CD14-positive monocyte (primary cell): ENCODE data around the gene ARRDC1. TPM values are rescaled to one million over a fixed set of nuclear protein-coding genes. Genes with fewer than 3 reads are reported as not detected.
A peak's percentile ranks its signal among the peaks of the same experiment; 100 is the strongest.

Experiments used
- DNase-seq, 3 donors: peaks; one replicate each; pipeline ENCODE4 v3.0.0-alpha.2; 2011 to 2022
- H2AFZ ChIP-seq: 2 replicates; pipeline ENCODE4 v1.6.0; 2012; ENCODE audit warnings: mild to moderate bottlenecking, low read depth, low read length, inconsistent platforms; ENCODE audit not compliant: insufficient read depth, poor library complexity, severe bottlenecking
- H3K27ac ChIP-seq, 2 donors: 1 replicate in 1 of 2; 2 replicates in 1 of 2; pipeline ENCODE4 v1.5.1; 2012 to 2013; ENCODE audit warnings: low read length in 2 of 2, control low read depth in 1 of 2, inconsistent platforms in 1 of 2, low read depth in 1 of 2, mild to moderate bottlenecking in 1 of 2
- H3K27me3 ChIP-seq, 2 donors: one replicate each; pipeline versions ENCODE4 v1.6.0 to v1.6.1; 2011 to 2013; ENCODE audit warnings: low read length in 2 of 2; ENCODE audit not compliant: control insufficient read depth in 2 of 2, insufficient read depth in 2 of 2
- H3K36me3 ChIP-seq, 2 donors: replicated peaks in 1 of 2; 1 replicate in 1 of 2; 2 replicates in 1 of 2; pipeline versions ENCODE4 v1.5.1 to v1.6.1; 2012 to 2013; ENCODE audit warnings: low read length in 2 of 2, control low read depth in 1 of 2, inconsistent platforms in 1 of 2, mild to moderate bottlenecking in 1 of 2; ENCODE audit not compliant: insufficient read depth in 2 of 2, control insufficient read depth in 1 of 2
- H3K4me1 ChIP-seq, 2 donors: 1 replicate in 1 of 2; 2 replicates in 1 of 2; pipeline versions ENCODE4 v1.5.1 to v1.6.1; 2012 to 2013; ENCODE audit warnings: low read length in 2 of 2, control low read depth in 1 of 2, inconsistent platforms in 1 of 2, mild to moderate bottlenecking in 1 of 2, moderate library complexity in 1 of 2; ENCODE audit not compliant: insufficient read depth in 2 of 2, control insufficient read depth in 1 of 2
- H3K4me2 ChIP-seq: replicated peaks from 2 replicates; pipeline ENCODE3; 2012; ENCODE audit warnings: low read length, moderate library complexity, mild to moderate bottlenecking; ENCODE audit not compliant: poor library complexity, severe bottlenecking; ENCODE audit errors: extremely low read depth
- H3K4me3 ChIP-seq, 3 experiments: fragments of 200-600 bp in 1 of 3; sonication (generic) in 1 of 3; replicated peaks in 1 of 3; 1 replicate in 2 of 3; 2 replicates in 1 of 3; pipeline ENCODE4 v1.5.1; 2011 to 2013; ENCODE audit warnings: low read length in 3 of 3, mild to moderate bottlenecking in 3 of 3, control low read depth in 2 of 3, low read depth in 2 of 3, inconsistent platforms in 1 of 3, moderate library complexity in 1 of 3
- H3K79me2 ChIP-seq: 2 replicates; pipeline ENCODE4 v1.6.0; 2012; ENCODE audit warnings: mild to moderate bottlenecking, control low read depth, inconsistent platforms, low read length, moderate library complexity; ENCODE audit not compliant: insufficient read depth
- H3K9ac ChIP-seq: 2 replicates; pipeline ENCODE4 v1.6.0; 2017; ENCODE audit warnings: low read length, mild to moderate bottlenecking; ENCODE audit not compliant: insufficient read depth, poor library complexity, severe bottlenecking
- H3K9me3 ChIP-seq, 2 donors: replicated peaks in 1 of 2; 1 replicate in 1 of 2; 2 replicates in 1 of 2; pipeline versions ENCODE4 v1.5.1 to v1.6.1; 2012 to 2013; ENCODE audit warnings: low read length in 2 of 2, control low read depth in 1 of 2; ENCODE audit not compliant: control insufficient read depth in 1 of 2, insufficient read depth in 1 of 2
- H4K20me1 ChIP-seq: 2 replicates; pipeline ENCODE4 v1.6.0; 2012; ENCODE audit warnings: mild to moderate bottlenecking, low read length, control low read depth, moderate library complexity; ENCODE audit not compliant: insufficient read depth
- H3K27ac Mint-ChIP-seq, 7 donors: one replicate each; pipeline ENCODE4 v1.8.0; 2020; ENCODE audit warnings: mild to moderate bottlenecking in 7 of 7, mixed read lengths in 7 of 7, moderate library complexity in 6 of 7, inconsistent platforms in 2 of 7
- H3K27me3 Mint-ChIP-seq, 3 donors: one replicate each; pipeline ENCODE4 v1.8.0; 2021 to 2022; ENCODE audit warnings: low read depth in 3 of 3, mild to moderate bottlenecking in 3 of 3, mixed read lengths in 3 of 3, moderate library complexity in 3 of 3, inconsistent platforms in 1 of 3
- H3K36me3 Mint-ChIP-seq, 2 donors: one replicate each; pipeline ENCODE4 v1.8.0; 2020; ENCODE audit warnings: mixed read lengths in 2 of 2, inconsistent platforms in 1 of 2, mild to moderate bottlenecking in 1 of 2
- H3K4me1 Mint-ChIP-seq: one replicate; pipeline ENCODE4 v1.8.0; 2020; ENCODE audit warnings: mild to moderate bottlenecking, mixed read lengths
- H3K4me3 Mint-ChIP-seq, 2 donors: one replicate each; pipeline ENCODE4 v1.8.0; 2020; ENCODE audit warnings: mild to moderate bottlenecking in 2 of 2, mixed read lengths in 2 of 2, moderate library complexity in 1 of 2
- H3K9me3 Mint-ChIP-seq, 7 donors: one replicate each; pipeline ENCODE4 v1.8.0; 2020 to 2022; ENCODE audit warnings: mixed read lengths in 7 of 7, mild to moderate bottlenecking in 6 of 7, moderate library complexity in 6 of 7, inconsistent platforms in 2 of 7
- WGBS: methylation state at CpG from one replicate; pipeline ENCODE4 v1.1.5; 2013; ENCODE audit warnings: missing lambda C conversion rate; ENCODE audit not compliant: insufficient coverage; 5-methylcytosine and 5-hydroxymethylcytosine counted together
- intact Hi-C, 2 donors: fragments of 100-400 bp; cut with micrococcal nuclease; formaldehyde crosslinking; loops; one replicate each; pipeline versions ENCODE4 v1.15.0 to v1.15.1; 2023
- polyA plus RNA-seq, 3 donors: library from polyadenylated mRNA; depleted of rRNA in 1 of 3; unstranded in 2 of 3; stranded (reverse) in 1 of 3; fragments of 300-500 nt in 2 of 3; fragments of >200 nt in 1 of 3; fragmentation: Illumina TruSeq in 2 of 3; gene quantifications; 1 replicate in 2 of 3; 2 replicates in 1 of 3; pipeline ENCODE4 v1.2.3, GENCODE V29; 2012 to 2021
- TF ChIP-seq, protein P1 (sequence below): fragments of 200-600 bp; IDR thresholded peaks from one replicate; pipeline ENCODE4 v1.8.0; 2022; ENCODE audit warnings: antibody characterized with exemption, mild to moderate bottlenecking

Gene ARRDC1
- polyA plus RNA-seq, 3 donors, result 83.2 to 454 (median 87.6) TPM

GRCh38 chr9:137660144-137660543, 54.7 kb downstream of the ARRDC1 start:
- peaks cover 67% of the 10 kb centered on the region for H4K20me1 ChIP-seq
- peaks cover 11% of the 10 kb centered on the region for H3K4me1 Mint-ChIP-seq
- no peaks in the 10 kb centered on the region for H3K9me3 ChIP-seq
- H3K27me3 Mint-ChIP-seq, result peaks cover 0 to 2% (median 0%) of the 10 kb centered on the region in 3 donors
- peaks cover 12 to 27% of the 10 kb centered on the region in 2 donors for H3K36me3 ChIP-seq
- peaks cover 0 to 5% of the 10 kb centered on the region in 2 donors for H3K4me1 ChIP-seq
- no peak overlapping the region for H3K4me3 Mint-ChIP-seq
- no peak for DNase-seq
- no peak overlapping the region for H3K4me3 ChIP-seq
- H3K36me3 Mint-ChIP-seq, result peaks cover 21 to 29% of the 10 kb centered on the region in 2 donors
- H2AFZ ChIP-seq, result no peak overlapping the region
- intact Hi-C loops, result no loop called here
- peak overlapping the region in 1 of 2 donors; percentile 53 for H3K27ac ChIP-seq
- TF ChIP-seq, protein P1, sequence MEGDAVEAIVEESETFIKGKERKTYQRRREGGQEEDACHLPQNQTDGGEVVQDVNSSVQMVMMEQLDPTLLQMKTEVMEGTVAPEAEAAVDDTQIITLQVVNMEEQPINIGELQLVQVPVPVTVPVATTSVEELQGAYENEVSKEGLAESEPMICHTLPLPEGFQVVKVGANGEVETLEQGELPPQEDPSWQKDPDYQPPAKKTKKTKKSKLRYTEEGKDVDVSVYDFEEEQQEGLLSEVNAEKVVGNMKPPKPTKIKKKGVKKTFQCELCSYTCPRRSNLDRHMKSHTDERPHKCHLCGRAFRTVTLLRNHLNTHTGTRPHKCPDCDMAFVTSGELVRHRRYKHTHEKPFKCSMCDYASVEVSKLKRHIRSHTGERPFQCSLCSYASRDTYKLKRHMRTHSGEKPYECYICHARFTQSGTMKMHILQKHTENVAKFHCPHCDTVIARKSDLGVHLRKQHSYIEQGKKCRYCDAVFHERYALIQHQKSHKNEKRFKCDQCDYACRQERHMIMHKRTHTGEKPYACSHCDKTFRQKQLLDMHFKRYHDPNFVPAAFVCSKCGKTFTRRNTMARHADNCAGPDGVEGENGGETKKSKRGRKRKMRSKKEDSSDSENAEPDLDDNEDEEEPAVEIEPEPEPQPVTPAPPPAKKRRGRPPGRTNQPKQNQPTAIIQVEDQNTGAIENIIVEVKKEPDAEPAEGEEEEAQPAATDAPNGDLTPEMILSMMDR, result no peak
- no peak overlapping the region for H3K9ac ChIP-seq
- no peaks in the 10 kb centered on the region for H3K9me3 Mint-ChIP-seq
- H3K27me3 ChIP-seq, result no peaks in the 10 kb centered on the region
- peaks cover 86% of the 10 kb centered on the region for H3K79me2 ChIP-seq
- H3K4me2 ChIP-seq, result no peak overlapping the region
- WGBS, result no CpG with 5 or more reads among the region's 4 CpGs
- peak overlapping the region in 4 of 7 donors; percentile 26 to 50 (median 41) for H3K27ac Mint-ChIP-seq

GRCh38 chr9:137663584-137663983, 58.1 kb downstream of the ARRDC1 start:
- Mint-ChIP-seq H3K4me3 (no peak overlapping the region), H3K27ac (no peak overlapping the region), H3K36me3 (peaks cover 24 to 45% of the 10 kb centered on the region in 2 donors), H3K27me3 (peaks cover 0 to 4% (median 0%) of the 10 kb centered on the region in 3 donors), H3K9me3 (no peaks in the 10 kb centered on the region), H3K4me1 (peaks cover 17% of the 10 kb centered on the region)
- Histone ChIP-seq H3K4me3 (no peak overlapping the region), H3K9ac (no peak overlapping the region), H4K20me1 (peaks cover 73% of the 10 kb centered on the region), H3K9me3 (no peaks in the 10 kb centered on the region), H3K27me3 (no peaks in the 10 kb centered on the region), H3K4me1 (peaks cover 0 to 3% of the 10 kb centered on the region in 2 donors), H3K36me3 (peaks cover 11 to 44% of the 10 kb centered on the region in 2 donors), H3K4me2 (no peak overlapping the region), H3K27ac (no peak overlapping the region), H2AFZ (no peak overlapping the region), H3K79me2 (peaks cover 89% of the 10 kb centered on the region)
- no peak for DNase-seq
- no CpG with 5 or more reads among the region's 4 CpGs for WGBS
- intact Hi-C loops, result no loop called here
- TF ChIP-seq, protein P1, result no peak
